ENCODE results near the gene SPRED2.

Gene SPRED2

GRCh38 chr2:65413610-65414009, 18.8 kb downstream of the SPRED2 start:
- DNase-seq (ENCODE audit: low read depth) = no peak

- no peak for DNase-seq (ENCODE audit: low read depth)
These were observed 19.3 kb downstream of the SPRED2 start for GRCh38 chr2:65413106-65413505.

GRCh38 chr2:65411056-65411795, 21.2 kb downstream of the SPRED2 start:
- DNase-seq (ENCODE audit: low read depth) = no peak

- no peak for DNase-seq (ENCODE audit: low read depth)
These were observed 23.4 kb downstream of the SPRED2 start for GRCh38 chr2:65409045-65409444.

- DNase-seq (ENCODE audit: low read depth) = no peak
These were observed 25.2 kb downstream of the SPRED2 start for GRCh38 chr2:65407240-65407639.

- DNase-seq (ENCODE audit: low read depth) = no peak
These were observed 27.3 kb downstream of the SPRED2 start for GRCh38 chr2:65404988-65405697.

- no peak for DNase-seq (ENCODE audit: low read depth)
These were observed 28.9 kb downstream of the SPRED2 start for GRCh38 chr2:65403529-65403915.

GRCh38 chr2:65402780-65403528, 29.4 kb downstream of the SPRED2 start:
- DNase-seq (ENCODE audit: low read depth) = no peak

- DNase-seq (ENCODE audit: low read depth) = no peak
These were observed 30.1 kb downstream of the SPRED2 start for GRCh38 chr2:65402323-65402722.

GRCh38 chr2:65397122-65397521, 35.3 kb downstream of the SPRED2 start:
- no peak for DNase-seq (ENCODE audit: low read depth)

GRCh38 chr2:65396348-65397026, 35.9 kb downstream of the SPRED2 start:
- no peak for DNase-seq (ENCODE audit: low read depth)

GRCh38 chr2:65395621-65396347, 36.6 kb downstream of the SPRED2 start:
- DNase-seq (ENCODE audit: low read depth) = no peak

- no peak for DNase-seq (ENCODE audit: low read depth)
These were observed 38.5 kb downstream of the SPRED2 start for GRCh38 chr2:65393743-65394422.

GRCh38 chr2:65393046-65393445, 39.4 kb downstream of the SPRED2 start:
- no peak for DNase-seq (ENCODE audit: low read depth)

- DNase-seq (ENCODE audit: low read depth) = no peak
These were observed 39.8 kb downstream of the SPRED2 start for GRCh38 chr2:65392609-65393008.

GRCh38 chr2:65390134-65390533, 42.3 kb downstream of the SPRED2 start:
- DNase-seq (ENCODE audit: low read depth) = no peak

GRCh38 chr2:65389476-65389875, 42.9 kb downstream of the SPRED2 start:
- DNase-seq (ENCODE audit: low read depth) = no peak

- DNase-seq (ENCODE audit: low read depth) = no peak
These were observed 43.6 kb downstream of the SPRED2 start for GRCh38 chr2:65388596-65389390.

GRCh38 chr2:65388051-65388531, 44.3 kb downstream of the SPRED2 start:
- no peak for DNase-seq (ENCODE audit: low read depth)

GRCh38 chr2:65386989-65387388, 45.4 kb downstream of the SPRED2 start:
- DNase-seq (ENCODE audit: low read depth) = no peak
